GM19324 (cell line): ENCODE results near the gene TIMM9.
"Not testable (repeated sequence)": the region's sequence is repeated elsewhere in the genome, so short reads cannot be mapped to it uniquely, and the experiment has no call there.

Experiments
- ATAC-seq: cut with Tn5 transposase; IDR thresholded peaks from one replicate; pipeline ENCODE4 v1.9.1; 2021; ENCODE audit warnings: mild to moderate bottlenecking, moderate library complexity; ENCODE audit not compliant: unreplicated experiment, low FRiP score

TIMM9 gene

GRCh38 chr14:58427281-58428117, at the start of gene TIMM9, which contains the start of gene KIAA0586:
Gene TIMM9, minus strand, starts transcription at chr14:58427531. Its CDS starts 15,586 bp downstream, at chr14:58411945.
Gene KIAA0586, plus strand, starts transcription at chr14:58427719. Its CDS starts 546 bp downstream, at chr14:58428265.
- ATAC-seq: peak; percentile 93

GRCh38 chr14:58476320-58476719, 49.0 kb upstream of the TIMM9 start:
- no peak for ATAC-seq

GRCh38 chr14:58469309-58469708, 42.0 kb upstream of the TIMM9 start:
- no peak for ATAC-seq

- no peak for ATAC-seq
These were observed 40.2 kb upstream of the TIMM9 start for GRCh38 chr14:58467575-58467974.

DNA sequence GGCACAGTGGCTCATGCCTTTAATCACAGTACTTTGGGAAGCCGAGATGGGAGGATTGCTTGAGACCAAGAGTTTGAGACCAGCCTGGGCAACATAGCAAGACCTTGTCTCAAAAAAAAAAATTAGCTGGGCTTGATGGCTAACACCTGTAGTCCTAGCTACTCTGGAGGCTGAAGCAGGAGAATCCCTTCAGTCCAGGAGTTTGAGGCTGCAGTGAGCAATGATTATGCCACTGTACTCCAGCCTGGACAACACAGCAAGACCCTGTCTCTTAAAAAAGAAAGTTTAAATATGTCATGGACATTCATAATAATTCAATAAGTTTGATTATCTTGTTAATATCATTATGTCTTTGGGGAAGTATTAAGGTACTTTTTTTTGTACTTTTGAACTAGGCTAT, 39.1 kb upstream of the TIMM9 start:
- no peak for ATAC-seq

GRCh38 chr14:58465421-58465820, 38.1 kb upstream of the TIMM9 start:
- no peak for ATAC-seq

DNA sequence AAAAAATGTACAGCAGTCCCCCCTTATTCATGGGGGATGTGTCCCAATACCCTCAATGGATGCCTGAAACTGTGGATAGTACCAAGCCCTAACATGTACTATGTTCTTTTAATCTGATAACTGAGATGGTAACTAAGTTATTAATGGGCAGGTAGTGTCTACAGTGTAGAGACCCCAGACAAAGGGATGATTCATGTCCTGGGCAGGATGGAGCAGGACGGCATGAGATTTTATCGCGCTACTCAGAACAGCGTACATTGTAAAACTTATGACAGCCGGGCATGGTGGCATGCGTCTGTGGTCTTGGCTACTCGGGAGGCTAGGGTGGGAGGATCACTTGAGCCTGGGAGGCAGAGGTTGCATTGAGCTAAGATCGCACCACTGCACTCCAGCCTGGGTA, 37.3 kb upstream of the TIMM9 start:
- ATAC-seq: no peak

- no peak for ATAC-seq
These were observed 35.8 kb upstream of the TIMM9 start for GRCh38 chr14:58463147-58463546.

GRCh38 chr14:58460772-58461171, 33.4 kb upstream of the TIMM9 start:
- no peak for ATAC-seq

DNA sequence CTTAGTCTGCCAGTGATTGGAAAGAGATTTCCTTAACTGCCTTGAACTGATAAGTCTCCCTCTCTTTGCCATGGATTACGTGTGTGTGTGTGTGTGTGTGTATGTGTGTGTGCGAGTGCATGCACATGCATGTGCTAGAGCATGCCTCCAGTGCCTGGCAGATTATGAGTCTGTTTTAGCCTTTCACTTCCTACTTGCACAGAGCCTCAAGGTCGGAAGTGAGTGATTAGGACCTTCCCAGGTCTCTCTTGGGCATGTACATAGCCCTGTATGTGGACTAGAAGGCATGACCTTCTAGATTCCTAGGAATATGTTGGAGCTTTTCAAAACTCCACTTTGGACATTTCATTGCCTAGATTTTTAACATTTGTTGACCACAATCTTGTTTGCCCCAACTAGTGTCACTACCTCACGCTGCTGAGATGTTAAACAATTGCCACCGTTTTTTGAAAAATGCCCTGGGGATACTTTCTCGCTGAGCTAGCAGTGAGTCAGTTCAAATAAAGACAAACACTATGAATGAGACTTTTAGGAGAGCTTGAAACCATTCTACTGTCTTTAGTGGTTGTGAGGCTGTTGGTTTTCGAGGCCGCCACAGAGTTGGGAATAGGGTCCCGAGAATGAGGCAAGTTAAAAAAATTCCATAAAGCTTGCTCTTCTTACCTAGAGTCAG, 28.4 kb upstream of the TIMM9 start:
- no peak for ATAC-seq

DNA sequence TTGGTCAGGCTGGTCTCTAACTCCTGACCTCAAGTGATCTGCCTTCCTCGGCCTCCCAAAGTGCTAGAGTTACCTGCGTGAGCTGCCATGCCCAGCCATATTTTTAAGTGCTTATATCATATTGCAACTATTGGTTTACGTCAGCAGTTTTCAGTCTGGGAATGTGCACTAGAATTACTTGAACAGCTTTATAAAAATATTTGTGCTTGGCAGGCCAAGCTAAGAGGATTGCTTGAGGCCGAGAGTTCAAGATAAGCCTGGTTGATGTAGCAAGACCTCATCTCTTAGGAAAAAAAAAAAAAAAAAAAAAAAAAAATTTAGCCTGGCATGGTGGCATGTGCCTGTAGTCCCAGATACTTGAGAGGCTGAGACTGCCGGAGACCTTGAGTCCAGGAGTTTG, 17.3 kb upstream of the TIMM9 start:
- no peak for ATAC-seq

GRCh38 chr14:58439476-58439875, 12.1 kb upstream of the TIMM9 start:
- no peak for ATAC-seq

DNA sequence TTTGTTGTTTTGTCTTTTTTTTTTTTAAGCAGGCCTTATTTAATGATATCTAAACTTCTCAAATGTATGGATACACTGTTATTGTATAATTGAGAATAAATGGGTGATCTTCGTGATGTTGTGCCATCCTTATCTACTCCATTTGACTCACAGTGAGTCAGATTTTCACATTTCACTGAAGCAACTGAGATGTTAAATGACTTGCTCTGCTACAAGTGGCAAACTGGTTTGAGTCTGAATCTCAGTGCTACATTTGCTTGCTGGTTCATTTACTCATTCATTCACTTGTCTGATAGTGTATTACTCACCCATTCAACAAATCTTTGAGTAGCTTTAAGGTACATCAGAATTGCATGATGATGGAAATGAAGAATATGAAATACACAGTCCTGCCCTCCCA, 2.8 kb upstream of the TIMM9 start:
- no peak for ATAC-seq

GRCh38 chr14:58428118-58428683, 870 bp upstream of the TIMM9 start:
- ATAC-seq: no peak

GRCh38 chr14:58426670-58427280, 556 bp downstream of the TIMM9 start:
- ATAC-seq: peak; percentile 56

GRCh38 chr14:58416934-58417333, 10.4 kb downstream of the TIMM9 start:
- not testable (repeated sequence) for ATAC-seq

DNA sequence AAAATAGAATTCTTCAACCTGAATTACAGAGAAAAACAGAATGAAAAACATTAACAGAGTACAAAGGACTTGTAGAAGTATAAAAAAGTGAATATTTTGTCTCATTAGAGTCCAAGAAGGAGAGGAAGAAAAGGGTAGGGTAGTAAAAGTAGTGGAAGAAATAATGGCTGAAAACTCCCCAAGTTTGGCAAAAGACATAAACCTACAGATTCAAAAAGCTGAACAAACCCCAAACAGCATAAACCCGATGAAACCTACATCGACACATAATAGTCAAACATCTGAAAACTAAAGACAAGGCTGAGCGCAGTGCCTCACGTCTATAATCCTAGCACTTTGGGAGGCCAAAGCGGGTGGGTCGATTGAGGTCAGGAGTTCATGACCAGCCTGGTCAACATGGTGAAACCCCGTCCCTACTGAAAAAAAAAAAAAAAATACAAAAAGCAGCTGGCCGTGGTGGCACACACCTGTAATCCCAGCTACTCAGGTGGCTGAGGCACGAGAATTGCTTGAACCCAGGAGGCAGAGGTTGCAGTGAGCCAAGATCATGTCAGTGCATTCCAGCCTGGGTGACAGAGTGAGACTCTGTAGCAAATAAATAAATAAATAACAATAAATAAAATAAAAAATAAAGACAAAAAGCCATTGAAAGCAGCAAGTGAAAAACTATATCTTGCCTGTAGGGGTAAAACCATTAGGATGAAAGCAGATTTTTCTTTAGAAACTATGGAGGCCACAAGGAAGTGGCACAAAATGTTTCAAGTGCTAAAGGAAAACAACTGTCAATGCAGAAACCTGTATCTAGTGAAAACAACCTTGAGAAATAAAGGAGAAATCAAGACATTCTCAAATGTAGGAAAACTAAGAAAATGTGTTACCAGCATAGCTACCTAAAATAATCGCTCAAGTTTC, 11.4 kb downstream of the TIMM9 start:
- no peak for ATAC-seq

DNA sequence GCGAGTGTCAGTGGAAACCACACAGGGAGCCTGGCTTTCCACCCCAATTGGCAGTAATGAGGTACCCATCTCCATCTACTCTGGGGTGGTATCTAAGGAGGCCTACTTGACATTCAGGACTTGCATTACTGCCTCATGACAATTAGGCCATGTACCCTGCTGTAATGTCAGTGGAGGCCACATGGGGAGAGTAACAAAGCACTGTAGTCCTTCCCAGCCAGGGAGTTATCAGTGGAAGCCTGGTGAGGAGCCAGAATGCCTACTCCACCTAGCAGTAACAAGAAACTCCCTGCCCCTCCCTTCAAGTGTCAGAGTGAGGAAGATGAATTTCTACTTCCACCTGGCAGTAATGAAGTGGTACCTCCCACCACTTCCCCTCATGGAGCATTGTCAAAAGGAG, 12.5 kb downstream of the TIMM9 start:
- ATAC-seq: no peak

GRCh38 chr14:58408681-58409215, 18.6 kb downstream of the TIMM9 start:
- no peak for ATAC-seq

- no peak for ATAC-seq
These were observed 25.7 kb downstream of the TIMM9 start for GRCh38 chr14:58401587-58401986.
